WI38 (cell line): ENCODE results near the gene RPA3.

ENCODE experiments used
- H3K4me3 ChIP-seq: 2 replicates; pipeline ENCODE4 v1.5.1; 2011; ENCODE audit warnings: low read depth, mild to moderate bottlenecking, control low read depth, low read length
- TF ChIP-seq, protein P1 (sequence below): IDR thresholded peaks from 2 replicates; pipeline ENCODE4 v1.5.1; 2012; ENCODE audit warnings: low read depth, mild to moderate bottlenecking, control low read depth, low read length

RPA3 gene

DNA sequence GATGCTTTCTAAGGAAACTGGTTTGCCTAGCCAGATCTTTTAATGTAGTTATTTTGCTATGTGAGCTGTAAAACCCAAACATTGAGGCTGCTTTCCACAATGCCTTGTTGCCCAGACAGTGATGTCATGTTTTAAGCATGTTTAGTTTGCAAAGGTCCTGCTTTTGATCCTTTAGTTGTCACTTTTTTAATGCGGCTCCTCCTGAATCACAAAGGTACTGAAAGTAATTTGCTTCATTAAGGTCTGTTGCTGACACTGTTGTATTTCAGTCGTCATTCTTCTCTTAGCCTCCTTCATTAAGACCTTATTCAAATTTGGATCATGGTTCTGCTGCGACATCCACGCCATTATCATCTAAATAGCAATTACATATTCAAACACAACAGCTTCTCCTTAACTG is 10.6 kb downstream of the RPA3 start:
- TF ChIP-seq, protein P1, sequence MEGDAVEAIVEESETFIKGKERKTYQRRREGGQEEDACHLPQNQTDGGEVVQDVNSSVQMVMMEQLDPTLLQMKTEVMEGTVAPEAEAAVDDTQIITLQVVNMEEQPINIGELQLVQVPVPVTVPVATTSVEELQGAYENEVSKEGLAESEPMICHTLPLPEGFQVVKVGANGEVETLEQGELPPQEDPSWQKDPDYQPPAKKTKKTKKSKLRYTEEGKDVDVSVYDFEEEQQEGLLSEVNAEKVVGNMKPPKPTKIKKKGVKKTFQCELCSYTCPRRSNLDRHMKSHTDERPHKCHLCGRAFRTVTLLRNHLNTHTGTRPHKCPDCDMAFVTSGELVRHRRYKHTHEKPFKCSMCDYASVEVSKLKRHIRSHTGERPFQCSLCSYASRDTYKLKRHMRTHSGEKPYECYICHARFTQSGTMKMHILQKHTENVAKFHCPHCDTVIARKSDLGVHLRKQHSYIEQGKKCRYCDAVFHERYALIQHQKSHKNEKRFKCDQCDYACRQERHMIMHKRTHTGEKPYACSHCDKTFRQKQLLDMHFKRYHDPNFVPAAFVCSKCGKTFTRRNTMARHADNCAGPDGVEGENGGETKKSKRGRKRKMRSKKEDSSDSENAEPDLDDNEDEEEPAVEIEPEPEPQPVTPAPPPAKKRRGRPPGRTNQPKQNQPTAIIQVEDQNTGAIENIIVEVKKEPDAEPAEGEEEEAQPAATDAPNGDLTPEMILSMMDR: no peak
- no peak overlapping the region for H3K4me3 ChIP-seq

DNA sequence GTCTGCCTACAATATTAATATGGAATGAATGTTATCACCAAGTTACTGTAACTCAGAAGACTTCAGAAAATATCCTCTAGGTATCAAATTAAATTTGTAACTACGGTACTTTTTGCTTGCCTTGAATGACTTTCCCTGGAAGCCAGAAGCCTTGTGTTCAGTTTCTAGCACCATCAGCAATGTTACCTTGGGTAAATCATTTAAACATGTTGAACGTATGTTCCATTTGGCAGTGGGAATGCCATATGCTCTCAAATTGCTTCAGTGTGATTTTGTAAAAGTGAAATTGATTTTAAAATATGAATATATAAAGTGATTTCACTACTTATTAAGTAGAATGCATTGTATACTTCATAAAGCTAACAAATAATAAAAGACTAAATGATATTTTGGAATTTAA is 11.2 kb downstream of the RPA3 start:
- H3K4me3 ChIP-seq: no peak overlapping the region
- TF ChIP-seq, protein P1: no peak

DNA sequence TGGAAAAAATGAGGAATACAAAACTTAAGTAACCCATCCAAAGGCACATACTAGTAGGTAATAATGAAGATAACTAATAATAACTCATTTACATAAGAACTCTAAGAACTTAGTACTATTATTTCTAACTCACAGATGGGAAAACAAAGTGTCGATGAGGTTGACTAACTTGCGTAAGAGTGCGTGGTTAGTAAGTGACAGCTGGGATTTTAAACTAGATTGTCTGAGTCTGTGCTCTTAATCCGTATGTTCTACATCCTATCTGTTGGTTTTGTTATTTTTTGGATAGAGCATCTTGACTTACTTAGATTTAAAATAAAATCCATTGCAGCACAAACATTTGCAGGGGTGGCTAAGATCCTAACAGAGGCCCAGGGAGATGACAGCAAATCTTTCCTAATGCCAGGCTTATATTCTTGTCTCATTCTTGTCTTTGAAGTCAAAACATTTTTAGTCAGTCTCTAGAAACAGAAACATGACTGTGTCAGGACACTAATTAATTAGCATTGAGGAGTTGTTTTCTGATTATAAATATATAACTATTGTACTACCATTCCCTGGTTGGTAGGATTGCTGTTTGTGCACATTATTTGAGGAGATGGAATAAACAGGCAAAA is 11.7 kb downstream of the RPA3 start:
- no peak overlapping the region for H3K4me3 ChIP-seq
- TF ChIP-seq, protein P1: no peak

DNA sequence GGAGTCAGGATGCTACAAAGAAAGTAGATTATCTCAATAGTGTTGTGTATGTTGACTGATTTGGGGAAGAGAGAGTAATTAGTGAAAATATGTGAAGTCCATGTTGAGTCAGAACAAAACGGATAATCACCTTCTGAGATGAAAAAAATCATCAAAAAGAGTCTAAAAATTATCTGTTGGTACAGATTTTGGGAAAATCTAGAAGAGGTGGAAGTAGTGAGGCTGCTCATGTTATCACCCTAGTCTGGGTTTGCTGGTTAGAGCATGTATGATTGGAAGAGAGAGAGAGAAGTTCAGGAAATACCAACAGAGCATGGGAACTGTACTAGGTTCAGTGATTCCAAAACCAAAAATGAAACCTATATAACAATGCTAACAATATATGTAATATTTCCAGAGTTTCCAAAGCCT is 12.3 kb downstream of the RPA3 start:
- TF ChIP-seq, protein P1: no peak

DNA sequence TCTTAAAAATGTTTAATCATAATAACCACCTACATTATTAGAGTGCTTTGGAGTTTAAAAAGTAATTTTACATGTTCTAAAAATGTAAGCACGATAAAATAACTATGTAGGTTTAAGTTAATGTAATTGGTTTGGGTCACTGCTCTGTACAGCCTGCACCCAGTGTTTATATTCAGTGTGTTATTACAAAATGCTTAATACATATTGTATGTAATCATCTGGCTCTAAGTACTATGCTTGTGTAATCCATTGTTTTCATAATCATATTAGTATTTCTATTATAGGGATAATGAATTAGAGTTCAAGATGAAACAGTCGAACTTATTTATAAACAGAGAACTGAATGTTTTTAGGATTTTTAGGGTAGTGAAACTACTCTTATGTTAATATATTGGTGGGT is 13.1 kb downstream of the RPA3 start:
- TF ChIP-seq, protein P1: no peak

More for the DNA sequence above, 12.3 kb downstream of the RPA3 start:
- no peak overlapping the region for H3K4me3 ChIP-seq

DNA sequence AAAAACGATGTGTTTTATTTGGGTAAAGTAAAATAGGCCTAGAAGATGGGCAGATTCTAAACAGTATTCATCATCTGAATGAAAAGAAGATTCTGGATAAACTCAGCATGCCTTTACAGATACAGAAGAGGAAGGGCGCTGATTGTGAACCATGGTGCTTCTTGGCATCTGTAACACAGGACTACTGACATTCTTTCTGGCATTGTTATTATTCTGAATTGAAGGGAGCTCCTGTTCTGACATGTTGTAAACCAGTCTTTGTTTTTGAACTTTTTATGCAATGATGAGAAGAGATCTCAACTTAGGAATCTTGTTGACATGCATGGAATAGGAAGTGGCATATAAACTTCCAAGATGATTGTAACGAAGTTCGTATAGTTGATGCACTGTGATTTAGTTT is 13.5 kb downstream of the RPA3 start:
- no peak overlapping the region for H3K4me3 ChIP-seq
- TF ChIP-seq, protein P1: no peak

More for the DNA sequence above, 13.1 kb downstream of the RPA3 start:
- no peak overlapping the region for H3K4me3 ChIP-seq

DNA sequence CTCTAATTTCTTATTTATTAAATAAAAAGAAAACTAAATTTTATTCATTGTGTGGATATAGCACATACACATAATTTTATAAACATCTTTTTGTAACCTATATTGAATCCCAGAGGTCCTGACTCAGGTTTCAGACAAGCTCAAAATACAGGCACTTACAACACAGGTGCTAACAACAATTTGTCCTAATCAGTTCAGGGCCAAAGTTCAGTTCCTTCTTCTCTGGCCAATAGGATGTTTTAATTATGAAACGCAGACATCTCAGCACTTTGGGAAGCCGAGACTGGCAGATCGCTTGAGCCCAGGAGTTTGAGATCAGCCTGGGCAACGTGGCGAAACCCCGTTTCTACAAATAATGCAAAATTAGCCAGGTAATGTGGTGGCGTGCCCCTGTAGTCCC is 15.0 kb downstream of the RPA3 start:
- H3K4me3 ChIP-seq: no peak overlapping the region
- TF ChIP-seq, protein P1: no peak
